Testis (tissue), 2 donors: Measurements from ENCODE around the gene FBXW5.

Experiments used
- CTCF ChIP-seq, 3 experiments: fragments of 450-650 bp in 2 of 3; fragments of 200-600 bp in 1 of 3; sonication (generic) in 1 of 3; IDR thresholded peaks; one replicate each; pipeline ENCODE4 v1.5.1; 2016 to 2019; ENCODE audit warnings: antibody characterized with exemption in 3 of 3, mild to moderate bottlenecking in 2 of 3, moderate library complexity in 1 of 3
- POLR2A ChIP-seq: fragments of 450-650 bp; IDR thresholded peaks from one replicate; pipeline ENCODE4 v1.6.1; 2017; ENCODE audit warnings: antibody characterized with exemption, mild to moderate bottlenecking, moderate library complexity

- TF ChIP-seq POLR2A (no peak), CTCF (IDR thresholded peaks at IDR 0.05) (no peak)
These were observed 19.2 kb upstream of the FBXW5 start for GRCh38 chr9:136963751-136964150.
